ENCODE data around the gene GPR31.

The GPR31 gene

GRCh38 chr6:167121335-167121841, 36.4 kb downstream of the GPR31 start:
- Histone ChIP-seq H3K4me3 (ENCODE audit: low read depth in 1 of 5, low read length in 5 of 5) (no peak overlapping the region), H3K9me3 (ENCODE audit: control insufficient read depth in 5 of 5, low read length in 5 of 5) (peaks cover 0 to 3% (median 0%) of the 10 kb centered on the region in 5 donors), H3K27ac (ENCODE audit: low read depth, low read length) (no peak overlapping the region), H3K36me3 (ENCODE audit: control insufficient read depth in 5 of 5, insufficient read depth in 5 of 5, low read length in 5 of 5) (no peaks in the 10 kb centered on the region), H3K27me3 (ENCODE audit: control insufficient read depth in 5 of 5, insufficient read depth in 4 of 5, low read length in 5 of 5) (peaks cover 0 to 14% (median 8%) of the 10 kb centered on the region in 5 donors), H3K4me1 (ENCODE audit: control insufficient read depth in 5 of 5, insufficient read depth in 5 of 5, low read length in 5 of 5) (peaks cover 0 to 7% (median 2%) of the 10 kb centered on the region in 5 donors), H3K9ac (ENCODE audit: low read length in 5 of 5) (no peak overlapping the region)

GRCh38 chr6:167120583-167120903, 37.2 kb downstream of the GPR31 start:
- Histone ChIP-seq H3K36me3 (ENCODE audit: control insufficient read depth in 5 of 5, insufficient read depth in 5 of 5, low read length in 5 of 5) (no peaks in the 10 kb centered on the region), H3K4me3 (ENCODE audit: low read depth in 1 of 5, low read length in 5 of 5) (no peak overlapping the region), H3K9me3 (ENCODE audit: control insufficient read depth in 5 of 5, low read length in 5 of 5) (peaks cover 0 to 3% (median 0%) of the 10 kb centered on the region in 5 donors), H3K9ac (ENCODE audit: low read length in 5 of 5) (no peak overlapping the region), H3K4me1 (ENCODE audit: control insufficient read depth in 5 of 5, insufficient read depth in 5 of 5, low read length in 5 of 5) (peaks cover 0 to 13% (median 9%) of the 10 kb centered on the region in 5 donors), H3K27me3 (ENCODE audit: control insufficient read depth in 5 of 5, insufficient read depth in 4 of 5, low read length in 5 of 5) (peaks cover 0 to 17% (median 8%) of the 10 kb centered on the region in 5 donors), H3K27ac (ENCODE audit: low read depth, low read length) (no peak overlapping the region)

- Histone ChIP-seq H3K4me1 (ENCODE audit: control insufficient read depth in 5 of 5, insufficient read depth in 5 of 5, low read length in 5 of 5) (peaks cover 0 to 13% (median 9%) of the 10 kb centered on the region in 5 donors), H3K27me3 (ENCODE audit: control insufficient read depth in 5 of 5, insufficient read depth in 4 of 5, low read length in 5 of 5) (peaks cover 0 to 17% (median 8%) of the 10 kb centered on the region in 5 donors), H3K27ac (ENCODE audit: low read depth, low read length) (no peak overlapping the region), H3K4me3 (ENCODE audit: low read depth in 1 of 5, low read length in 5 of 5) (no peak overlapping the region), H3K9me3 (ENCODE audit: control insufficient read depth in 5 of 5, low read length in 5 of 5) (peaks cover 0 to 3% (median 0%) of the 10 kb centered on the region in 5 donors), H3K36me3 (ENCODE audit: control insufficient read depth in 5 of 5, insufficient read depth in 5 of 5, low read length in 5 of 5) (no peaks in the 10 kb centered on the region), H3K9ac (ENCODE audit: low read length in 5 of 5) (no peak overlapping the region)
Measured at GRCh38 chr6:167119670-167120582, 37.9 kb downstream of the GPR31 start.

- Histone ChIP-seq H3K27ac (ENCODE audit: low read depth, low read length) (no peak overlapping the region), H3K27me3 (ENCODE audit: control insufficient read depth in 5 of 5, insufficient read depth in 4 of 5, low read length in 5 of 5) (peaks cover 5 to 25% (median 8%) of the 10 kb centered on the region in 5 donors), H3K4me1 (ENCODE audit: control insufficient read depth in 5 of 5, insufficient read depth in 5 of 5, low read length in 5 of 5) (peaks cover 0 to 13% (median 9%) of the 10 kb centered on the region in 5 donors)
Measured at GRCh38 chr6:167118839-167119238, 38.9 kb downstream of the GPR31 start.

GRCh38 chr6:167118006-167118405, 39.8 kb downstream of the GPR31 start:
- H3K27ac ChIP-seq (ENCODE audit: low read depth, low read length) = no peak overlapping the region
- peaks cover 6 to 30% (median 9%) of the 10 kb centered on the region in 5 donors for H3K27me3 ChIP-seq (ENCODE audit: control insufficient read depth in 5 of 5, insufficient read depth in 4 of 5, low read length in 5 of 5)
- peaks cover 0 to 3% (median 0%) of the 10 kb centered on the region in 5 donors for H3K9me3 ChIP-seq (ENCODE audit: control insufficient read depth in 5 of 5, low read length in 5 of 5)
- H3K4me1 ChIP-seq (ENCODE audit: control insufficient read depth in 5 of 5, insufficient read depth in 5 of 5, low read length in 5 of 5) = peaks cover 0 to 10% (median 9%) of the 10 kb centered on the region in 5 donors
- no peaks in the 10 kb centered on the region for H3K36me3 ChIP-seq (ENCODE audit: control insufficient read depth in 5 of 5, insufficient read depth in 5 of 5, low read length in 5 of 5)
- H3K4me3 ChIP-seq (ENCODE audit: low read depth in 1 of 5, low read length in 5 of 5) = no peak overlapping the region
- no peak overlapping the region for H3K9ac ChIP-seq (ENCODE audit: low read length in 5 of 5)

More at GRCh38 chr6:167118839-167119238, 38.9 kb downstream of the GPR31 start:
- Histone ChIP-seq H3K9ac (ENCODE audit: low read length in 5 of 5) (no peak overlapping the region), H3K36me3 (ENCODE audit: control insufficient read depth in 5 of 5, insufficient read depth in 5 of 5, low read length in 5 of 5) (no peaks in the 10 kb centered on the region), H3K9me3 (ENCODE audit: control insufficient read depth in 5 of 5, low read length in 5 of 5) (peaks cover 0 to 3% (median 0%) of the 10 kb centered on the region in 5 donors), H3K4me3 (ENCODE audit: low read depth in 1 of 5, low read length in 5 of 5) (no peak overlapping the region)

- Histone ChIP-seq H3K9ac (ENCODE audit: low read length in 5 of 5) (no peak overlapping the region), H3K27ac (ENCODE audit: low read depth, low read length) (no peak overlapping the region), H3K4me3 (ENCODE audit: low read depth in 1 of 5, low read length in 5 of 5) (no peak overlapping the region), H3K4me1 (ENCODE audit: control insufficient read depth in 5 of 5, insufficient read depth in 5 of 5, low read length in 5 of 5) (peaks cover 0 to 9% (median 8%) of the 10 kb centered on the region in 5 donors), H3K36me3 (ENCODE audit: control insufficient read depth in 5 of 5, insufficient read depth in 5 of 5, low read length in 5 of 5) (no peaks in the 10 kb centered on the region), H3K9me3 (ENCODE audit: control insufficient read depth in 5 of 5, low read length in 5 of 5) (peaks cover 0 to 3% (median 0%) of the 10 kb centered on the region in 5 donors), H3K27me3 (ENCODE audit: control insufficient read depth in 5 of 5, insufficient read depth in 4 of 5, low read length in 5 of 5) (peaks cover 6 to 26% (median 11%) of the 10 kb centered on the region in 5 donors)
Measured at GRCh38 chr6:167116838-167117228, 40.9 kb downstream of the GPR31 start.

GRCh38 chr6:167116109-167116837, 41.5 kb downstream of the GPR31 start:
- no peak overlapping the region for H3K27ac ChIP-seq (ENCODE audit: low read depth, low read length)
- no peaks in the 10 kb centered on the region for H3K36me3 ChIP-seq (ENCODE audit: control insufficient read depth in 5 of 5, insufficient read depth in 5 of 5, low read length in 5 of 5)
- peaks cover 0 to 3% (median 0%) of the 10 kb centered on the region in 5 donors for H3K9me3 ChIP-seq (ENCODE audit: control insufficient read depth in 5 of 5, low read length in 5 of 5)
- H3K27me3 ChIP-seq (ENCODE audit: control insufficient read depth in 5 of 5, insufficient read depth in 4 of 5, low read length in 5 of 5) = peaks cover under 1 to 22% (median 11%) of the 10 kb centered on the region in 5 donors
- H3K9ac ChIP-seq (ENCODE audit: low read length in 5 of 5) = peak overlapping the region in 1 of 5 donors; percentile 14
- peak overlapping the region in 2 of 5 donors; percentile 16 to 39 for H3K4me3 ChIP-seq (ENCODE audit: low read depth in 1 of 5, low read length in 5 of 5)
- peaks cover 0 to 9% (median 8%) of the 10 kb centered on the region in 5 donors for H3K4me1 ChIP-seq (ENCODE audit: control insufficient read depth in 5 of 5, insufficient read depth in 5 of 5, low read length in 5 of 5)

GRCh38 chr6:167115054-167115453, 42.7 kb downstream of the GPR31 start:
- Histone ChIP-seq H3K4me1 (ENCODE audit: control insufficient read depth in 5 of 5, insufficient read depth in 5 of 5, low read length in 5 of 5) (peaks cover 0 to 9% (median 8%) of the 10 kb centered on the region in 5 donors), H3K27ac (ENCODE audit: low read depth, low read length) (no peak overlapping the region)

GRCh38 chr6:167113935-167114910, 43.6 kb downstream of the GPR31 start:
- Histone ChIP-seq H3K9me3 (ENCODE audit: control insufficient read depth in 5 of 5, low read length in 5 of 5) (no peaks in the 10 kb centered on the region), H3K27me3 (ENCODE audit: control insufficient read depth in 5 of 5, insufficient read depth in 4 of 5, low read length in 5 of 5) (peaks cover 6 to 22% (median 11%) of the 10 kb centered on the region in 5 donors), H3K27ac (ENCODE audit: low read depth, low read length) (no peak overlapping the region), H3K36me3 (ENCODE audit: control insufficient read depth in 5 of 5, insufficient read depth in 5 of 5, low read length in 5 of 5) (no peaks in the 10 kb centered on the region), H3K4me1 (ENCODE audit: control insufficient read depth in 5 of 5, insufficient read depth in 5 of 5, low read length in 5 of 5) (peaks cover 0 to 9% (median 8%) of the 10 kb centered on the region in 5 donors), H3K4me3 (ENCODE audit: low read depth in 1 of 5, low read length in 5 of 5) (no peak overlapping the region), H3K9ac (ENCODE audit: low read length in 5 of 5) (no peak overlapping the region)

More at GRCh38 chr6:167115054-167115453, 42.7 kb downstream of the GPR31 start:
- H3K36me3 ChIP-seq (ENCODE audit: control insufficient read depth in 5 of 5, insufficient read depth in 5 of 5, low read length in 5 of 5) = no peaks in the 10 kb centered on the region
- H3K27me3 ChIP-seq (ENCODE audit: control insufficient read depth in 5 of 5, insufficient read depth in 4 of 5, low read length in 5 of 5) = peaks cover 0 to 22% (median 11%) of the 10 kb centered on the region in 5 donors
- no peak overlapping the region for H3K9ac ChIP-seq (ENCODE audit: low read length in 5 of 5)
- H3K9me3 ChIP-seq (ENCODE audit: control insufficient read depth in 5 of 5, low read length in 5 of 5) = peaks cover 0 to 3% (median 0%) of the 10 kb centered on the region in 5 donors
- no peak overlapping the region for H3K4me3 ChIP-seq (ENCODE audit: low read depth in 1 of 5, low read length in 5 of 5)
